GM18519 (cell line): ENCODE data around the gene CUX1.

Experiments
- ATAC-seq: cut with Tn5 transposase; IDR thresholded peaks from one replicate; pipeline ENCODE4 v1.9.1; 2021; ENCODE audit warnings: mild to moderate bottlenecking, moderate library complexity; ENCODE audit not compliant: unreplicated experiment, low FRiP score

CUX1 gene

DNA sequence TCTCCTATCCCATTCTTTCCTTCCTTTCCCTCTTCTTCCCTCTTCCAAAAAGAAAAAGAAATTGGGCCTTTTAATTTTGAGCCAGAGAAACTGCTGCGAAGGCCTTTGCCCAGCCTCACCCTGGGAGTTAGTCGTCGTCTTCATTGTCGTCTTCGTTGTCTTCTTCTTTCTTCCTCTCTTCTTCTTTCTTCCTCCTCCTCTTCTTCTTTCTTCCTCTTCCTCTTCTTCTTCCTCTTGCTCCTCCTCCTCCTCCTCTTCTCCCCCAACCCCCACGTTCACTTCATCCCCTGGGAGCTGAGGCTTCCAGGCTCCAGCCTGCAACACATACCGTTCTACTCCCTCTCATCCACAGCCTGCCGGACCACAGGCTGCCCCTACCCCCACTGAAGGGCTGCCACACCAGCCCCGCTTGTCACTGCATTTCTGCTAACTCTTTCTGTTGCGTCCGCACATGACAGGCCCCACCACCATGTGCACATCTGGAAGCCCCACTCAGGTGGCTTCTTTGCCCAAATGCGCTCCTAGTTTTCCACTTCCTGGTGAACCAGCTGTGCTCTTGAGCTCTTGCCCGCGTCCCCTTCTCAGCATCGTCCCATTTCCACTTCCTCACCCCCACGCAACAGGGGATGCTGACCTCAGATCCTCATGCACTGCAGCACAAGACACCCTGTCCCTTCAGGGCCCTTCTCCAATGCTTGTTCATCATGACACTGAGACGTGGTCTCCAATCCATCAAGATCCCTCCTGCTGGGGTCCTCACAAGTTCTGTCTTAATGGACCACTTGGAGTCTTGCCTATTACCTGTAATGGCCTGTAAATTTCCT is 374.3 kb downstream of the CUX1 start:
- no peak for ATAC-seq

DNA sequence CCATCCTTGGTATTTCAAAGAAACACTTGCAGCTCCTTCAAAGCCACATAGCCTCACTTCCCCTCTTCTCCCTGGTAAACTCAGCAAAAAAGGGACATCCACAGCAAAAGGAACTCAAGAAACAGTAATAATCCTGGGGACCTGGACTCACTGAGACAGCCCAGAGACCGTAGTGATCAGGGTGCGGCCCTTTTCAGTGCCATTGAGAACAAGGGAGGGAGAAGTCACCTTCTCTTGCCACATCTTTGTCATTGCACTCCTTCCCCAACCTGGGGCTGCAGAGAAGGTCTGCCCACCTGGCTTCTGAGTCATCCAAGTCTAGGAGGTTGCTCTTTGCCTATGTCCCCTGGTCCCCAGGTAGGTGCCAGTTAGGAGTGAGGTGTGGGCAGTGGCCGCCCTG is 375.4 kb downstream of the CUX1 start:
- ATAC-seq, result no peak

DNA sequence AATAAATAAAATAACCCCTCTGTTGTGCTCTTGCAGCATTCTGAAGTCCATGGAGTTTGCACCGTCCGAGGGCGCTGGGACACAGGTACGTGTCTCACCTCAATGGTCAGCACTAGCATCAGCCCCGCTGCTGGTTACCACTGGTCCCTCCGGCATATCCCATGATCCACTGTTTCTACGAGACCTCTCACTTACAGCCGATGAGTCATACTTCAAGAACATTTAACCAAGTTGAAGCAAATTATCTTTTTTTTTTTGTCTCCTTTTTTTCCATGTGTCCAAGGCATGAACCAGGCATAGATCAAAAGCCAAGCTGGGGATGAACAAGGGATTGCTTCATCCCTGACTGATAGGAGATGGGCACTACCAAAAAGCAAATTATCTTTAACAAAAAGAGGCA is 376.4 kb downstream of the CUX1 start:
- ATAC-seq, result no peak

DNA sequence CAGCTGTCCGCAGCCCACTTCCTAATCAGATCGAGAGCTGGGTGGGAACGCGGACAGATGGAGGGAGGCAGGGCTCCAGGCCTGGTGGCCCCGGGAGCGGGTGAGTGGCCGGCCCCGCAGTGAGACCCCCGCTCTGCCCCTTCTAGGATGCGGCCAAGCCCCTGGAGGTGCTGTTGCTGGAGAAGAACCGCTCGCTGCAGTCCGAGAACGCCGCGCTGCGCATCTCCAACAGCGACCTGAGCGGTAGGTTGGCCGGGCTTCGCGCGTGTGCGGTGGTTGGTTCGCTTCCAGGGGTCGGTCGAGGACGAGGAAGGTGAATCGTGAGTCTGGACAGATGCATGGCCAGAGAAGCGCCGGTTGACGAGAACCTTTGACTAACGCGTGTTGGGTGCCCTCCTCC is 377.9 kb downstream of the CUX1 start:
- ATAC-seq, result no peak

DNA sequence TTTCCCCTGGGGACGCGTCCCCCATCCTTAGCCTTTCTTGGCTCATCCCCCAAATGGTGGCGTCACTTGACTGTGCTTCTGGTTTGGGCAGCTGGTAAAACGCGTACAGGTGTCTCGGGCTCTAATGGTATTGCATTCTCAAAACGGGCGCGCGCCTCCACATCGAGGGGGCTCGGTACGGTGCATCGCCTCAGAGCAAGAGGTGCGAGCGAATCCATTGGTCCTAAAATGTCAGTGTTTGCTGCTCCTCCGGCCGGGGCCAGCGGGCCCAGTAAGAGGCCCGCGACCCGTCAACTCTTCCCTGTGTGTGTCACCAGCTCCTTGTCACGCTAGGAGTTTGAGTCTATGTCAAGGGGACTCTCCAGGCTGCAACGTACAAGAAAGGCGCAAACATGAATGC is 378.6 kb downstream of the CUX1 start:
- no peak for ATAC-seq

DNA sequence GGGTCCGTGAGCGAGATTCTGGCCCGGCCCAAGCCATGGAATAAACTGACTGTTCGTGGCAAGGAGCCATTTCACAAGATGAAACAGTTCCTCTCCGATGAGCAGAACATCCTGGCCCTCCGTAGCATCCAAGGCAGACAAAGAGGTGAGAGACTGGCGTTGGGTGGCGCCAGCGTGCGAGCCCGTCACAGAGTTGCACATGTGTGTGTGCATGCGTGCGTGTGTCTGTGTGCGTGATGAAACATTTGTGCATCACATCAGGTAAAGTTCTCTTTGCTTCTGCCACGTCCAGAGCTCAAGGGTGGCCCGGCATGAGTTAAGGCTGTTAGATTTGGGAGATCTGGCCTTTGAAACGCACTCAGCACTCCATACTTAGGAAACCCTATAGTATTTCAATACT is 379.7 kb downstream of the CUX1 start:
- no peak for ATAC-seq

DNA sequence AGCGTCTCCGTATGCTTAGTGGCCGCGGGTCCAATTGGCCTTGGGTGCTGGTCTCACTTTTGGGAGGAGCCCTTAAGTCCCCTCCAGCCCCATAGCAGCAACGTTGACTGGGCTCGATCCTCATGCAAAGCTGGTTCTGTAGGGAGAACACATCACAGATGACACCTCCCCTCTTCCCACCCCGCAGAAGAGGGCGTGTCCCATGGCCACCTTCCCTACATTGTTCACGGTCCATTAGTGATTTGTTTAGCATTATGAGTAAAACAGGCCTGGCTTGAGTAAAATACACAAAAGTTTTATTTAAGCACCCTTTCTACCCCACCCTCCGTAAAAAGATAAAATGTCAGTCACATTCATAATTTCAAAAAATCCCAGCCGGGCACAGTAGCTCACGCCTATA is 380.2 kb downstream of the CUX1 start:
- no peak for ATAC-seq

DNA sequence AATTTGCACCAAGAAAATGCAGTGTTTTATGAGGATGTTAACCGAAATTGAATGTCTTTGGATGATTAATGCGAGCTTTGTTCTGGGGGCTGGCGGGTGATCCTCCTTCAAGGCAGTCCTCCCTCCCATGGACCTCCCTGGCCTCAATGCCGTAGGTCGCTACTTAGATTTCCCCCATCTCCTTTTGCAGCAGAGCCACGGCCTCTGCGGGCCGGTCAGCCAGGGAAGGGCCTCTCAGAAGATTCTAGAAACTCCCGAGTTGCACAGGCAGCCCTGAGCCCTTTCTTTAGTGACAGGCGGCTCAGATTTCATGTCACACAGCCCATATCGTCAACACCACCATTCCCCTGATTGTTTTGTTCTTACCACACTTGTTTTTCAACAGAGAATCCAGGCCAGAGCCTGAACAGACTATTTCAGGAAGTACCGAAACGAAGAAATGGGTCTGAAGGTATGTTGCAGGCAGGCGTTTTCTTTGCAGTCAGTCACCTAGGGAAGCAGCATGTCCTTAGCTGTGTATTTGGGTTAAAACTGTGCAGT is 381.1 kb downstream of the CUX1 start:
- no peak for ATAC-seq

DNA sequence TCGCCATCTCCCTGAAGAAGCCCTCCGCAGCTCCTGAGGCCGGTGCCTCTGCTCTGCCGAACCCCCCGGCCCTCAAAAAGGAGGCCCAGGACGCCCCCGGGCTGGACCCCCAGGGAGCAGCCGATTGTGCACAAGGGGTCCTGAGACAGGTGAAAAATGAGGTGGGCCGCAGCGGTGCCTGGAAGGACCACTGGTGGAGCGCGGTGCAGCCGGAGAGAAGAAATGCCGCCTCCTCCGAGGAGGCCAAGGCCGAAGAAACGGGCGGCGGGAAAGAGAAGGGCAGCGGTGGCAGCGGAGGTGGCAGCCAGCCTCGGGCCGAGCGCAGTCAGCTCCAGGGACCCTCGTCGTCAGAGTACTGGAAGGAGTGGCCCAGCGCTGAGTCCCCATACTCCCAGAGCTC is 384.1 kb downstream of the CUX1 start:
- ATAC-seq, result no peak

DNA sequence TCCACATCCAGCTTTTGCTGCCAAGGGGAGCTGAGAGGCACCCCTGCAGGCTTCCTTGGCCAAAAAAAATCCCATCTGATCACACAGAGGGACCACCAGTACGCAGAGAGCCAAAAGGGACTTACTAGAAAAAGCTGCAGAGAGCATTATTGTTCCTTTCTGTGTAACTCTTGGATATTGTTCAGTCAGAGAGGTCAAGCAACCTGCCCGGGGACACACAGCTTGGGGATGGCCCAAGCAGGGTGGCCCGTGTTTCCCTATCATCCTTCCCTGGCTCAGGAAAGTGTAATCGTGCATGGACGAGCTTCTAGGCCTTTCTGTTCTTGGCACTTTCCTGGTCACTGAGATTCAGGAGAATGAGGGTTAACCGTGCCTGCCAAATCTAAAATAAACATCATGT is 385.1 kb downstream of the CUX1 start:
- no peak for ATAC-seq

DNA sequence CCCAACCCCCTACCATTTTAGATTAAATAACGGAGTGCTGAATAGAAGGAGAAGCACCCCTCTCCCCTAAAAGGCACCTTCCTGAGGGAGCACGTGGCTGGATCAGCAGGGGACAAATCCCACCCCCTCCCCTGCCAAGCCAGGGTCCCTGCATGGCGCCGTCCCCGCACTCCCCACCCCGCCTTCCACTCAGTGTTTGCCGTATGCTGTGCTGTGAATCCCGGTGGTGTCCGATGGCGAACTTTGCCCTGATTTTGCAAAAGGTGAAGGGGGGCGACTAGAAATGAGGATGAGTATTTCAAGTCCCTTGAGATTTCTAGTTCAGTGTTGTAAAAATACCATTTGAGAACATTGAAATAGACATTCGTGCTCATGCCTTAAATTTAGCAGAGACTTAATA is 385.8 kb downstream of the CUX1 start:
- no peak for ATAC-seq

DNA sequence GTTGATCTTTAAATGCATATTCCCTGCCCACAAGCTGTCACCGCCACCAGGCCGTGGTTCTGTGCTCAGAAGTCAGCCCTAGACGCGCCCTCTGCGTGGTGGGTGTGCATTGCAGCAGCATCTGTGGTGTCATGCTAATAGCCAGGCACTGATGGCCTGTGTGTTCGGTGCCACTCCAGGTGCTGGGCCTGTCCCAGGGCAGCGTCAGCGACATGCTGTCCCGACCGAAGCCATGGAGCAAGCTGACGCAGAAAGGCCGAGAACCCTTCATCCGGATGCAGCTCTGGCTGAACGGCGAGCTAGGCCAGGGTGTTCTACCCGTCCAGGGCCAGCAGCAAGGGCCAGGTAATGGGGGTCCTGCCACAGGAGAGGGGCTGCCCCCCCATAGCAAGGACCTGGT is 386.8 kb downstream of the CUX1 start:
- ATAC-seq, result no peak

DNA sequence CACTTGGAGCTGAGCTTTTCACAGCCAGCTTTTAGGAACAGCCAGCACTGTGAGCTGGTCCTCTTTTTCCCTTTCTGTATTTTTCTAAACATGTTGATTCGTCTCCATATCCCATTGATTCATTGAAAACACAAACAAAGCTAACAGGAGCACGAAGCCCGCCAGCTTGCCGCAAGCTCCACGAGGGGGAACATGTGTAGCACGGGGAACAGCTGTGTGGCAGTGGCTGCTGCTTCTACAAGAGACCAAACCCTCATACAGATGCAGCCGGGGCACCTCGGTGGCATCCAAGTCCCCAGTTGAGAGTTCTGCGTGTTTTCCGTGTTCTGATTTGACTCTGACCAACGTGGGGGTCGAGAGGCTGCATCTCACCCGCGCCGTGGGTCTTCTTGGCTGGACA is 388.5 kb downstream of the CUX1 start:
- ATAC-seq, result no peak

DNA sequence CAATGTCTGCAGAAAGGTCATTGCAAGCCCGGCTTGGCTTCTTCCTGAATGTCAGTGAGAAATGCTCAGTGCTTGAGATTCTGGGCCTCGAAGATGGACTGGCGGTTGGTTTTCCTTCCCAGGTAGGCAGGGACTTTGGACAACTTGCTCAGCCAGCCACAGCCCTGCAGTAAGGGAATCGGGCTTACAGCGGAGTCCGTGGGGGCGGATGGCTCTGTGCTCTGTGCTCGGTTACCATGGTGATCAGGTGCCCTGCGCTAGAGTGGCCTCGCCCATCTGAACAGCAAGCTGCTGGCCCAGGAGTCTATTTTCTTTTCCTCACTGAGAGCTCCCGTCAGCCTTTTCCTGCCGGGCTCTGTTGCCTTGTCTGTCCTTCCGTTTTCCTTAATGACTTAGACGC is 391.4 kb downstream of the CUX1 start:
- no peak for ATAC-seq

DNA sequence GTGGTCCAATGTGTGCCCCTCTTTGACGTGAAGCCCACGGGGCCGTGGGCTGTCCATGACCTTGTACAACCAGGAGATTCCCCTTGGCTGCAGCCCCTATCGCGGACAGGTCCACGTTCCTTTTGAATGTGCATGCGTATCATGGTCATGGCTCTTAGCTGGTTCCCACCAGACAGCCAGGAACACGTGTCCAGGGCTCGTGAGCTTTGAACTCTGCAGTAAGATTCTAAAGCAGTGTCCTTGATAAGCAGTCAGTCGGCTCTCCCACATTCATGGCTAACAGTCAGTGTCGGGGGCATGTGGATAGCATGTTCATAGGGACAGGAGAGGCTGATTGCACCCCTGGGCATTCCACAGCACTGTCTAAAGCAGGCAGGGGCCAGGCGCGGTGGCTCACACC is 393.4 kb downstream of the CUX1 start:
- no peak for ATAC-seq

DNA sequence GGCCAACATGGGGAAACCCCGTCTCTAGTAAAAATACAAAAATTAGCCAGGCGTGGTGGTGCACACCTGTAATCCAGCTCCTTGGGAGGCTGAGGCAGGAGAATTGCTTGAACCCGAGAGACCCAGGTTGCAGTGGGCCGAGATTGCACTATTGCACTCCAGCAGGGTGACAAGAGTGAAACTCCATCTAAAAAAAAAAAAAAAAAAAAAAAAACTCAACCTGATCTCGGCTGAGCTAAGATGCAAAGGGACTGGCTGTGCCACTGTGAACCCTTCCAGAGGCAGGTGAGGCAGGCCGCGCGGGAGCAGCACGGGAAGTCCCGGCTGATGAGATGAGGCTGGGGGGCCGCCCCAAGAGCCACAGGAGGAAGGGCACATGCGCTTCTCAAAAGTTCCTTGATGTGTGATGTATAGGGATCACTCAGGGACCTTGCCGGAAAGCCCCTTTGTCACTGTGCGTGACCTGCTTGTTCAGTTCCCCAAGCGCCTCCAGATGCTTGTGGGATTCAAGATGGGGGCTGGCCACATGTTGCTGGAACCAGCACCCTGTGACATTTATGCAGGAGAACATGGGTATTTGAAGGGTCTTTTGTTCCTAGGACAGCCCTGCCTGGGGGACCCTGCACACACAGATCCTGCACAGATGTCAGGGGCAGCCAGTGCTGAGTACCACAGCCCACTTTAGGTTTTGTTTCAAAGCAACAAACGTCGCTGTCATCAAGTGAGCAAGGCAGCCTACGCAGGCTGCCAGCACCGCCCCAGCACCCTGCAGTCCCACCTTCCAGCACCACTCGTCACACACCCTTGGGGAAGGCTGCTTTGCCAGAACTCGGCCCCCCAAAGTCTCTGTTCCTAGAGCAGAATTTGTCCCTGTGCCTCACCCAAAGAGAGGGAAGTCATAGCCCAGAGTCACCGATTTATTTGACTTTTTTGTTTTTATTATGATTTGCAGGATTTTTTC is 394.4 kb downstream of the CUX1 start:
- ATAC-seq, result no peak

DNA sequence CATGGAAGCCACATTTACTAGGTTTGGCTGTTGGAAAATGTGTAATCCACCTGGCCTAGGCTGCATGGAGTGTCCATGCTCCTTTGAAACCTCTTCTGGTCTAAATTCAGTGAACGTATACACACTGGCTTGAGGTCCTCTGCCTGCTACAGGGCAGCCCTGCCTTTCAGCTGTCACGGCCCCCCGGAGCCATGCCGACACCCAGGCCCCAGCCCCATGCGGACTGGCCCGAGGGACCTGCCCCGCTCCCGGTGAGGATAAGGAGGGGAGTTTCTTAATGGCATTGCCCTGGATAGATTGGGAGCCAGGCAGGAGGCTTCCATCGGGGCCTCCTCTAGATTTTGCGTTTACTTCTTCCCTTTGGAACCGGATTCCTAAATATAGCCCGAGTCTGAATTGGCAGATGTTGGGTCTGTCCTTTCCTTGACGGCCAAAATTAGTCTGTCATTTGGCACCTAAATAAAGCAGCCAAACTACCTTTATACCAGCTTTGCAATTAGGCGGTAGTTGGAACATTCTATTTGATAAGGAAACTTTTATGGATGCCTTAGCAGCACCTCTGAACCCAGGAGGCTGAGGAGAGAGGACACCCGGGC is 397.1 kb downstream of the CUX1 start:
- ATAC-seq, result no peak

DNA sequence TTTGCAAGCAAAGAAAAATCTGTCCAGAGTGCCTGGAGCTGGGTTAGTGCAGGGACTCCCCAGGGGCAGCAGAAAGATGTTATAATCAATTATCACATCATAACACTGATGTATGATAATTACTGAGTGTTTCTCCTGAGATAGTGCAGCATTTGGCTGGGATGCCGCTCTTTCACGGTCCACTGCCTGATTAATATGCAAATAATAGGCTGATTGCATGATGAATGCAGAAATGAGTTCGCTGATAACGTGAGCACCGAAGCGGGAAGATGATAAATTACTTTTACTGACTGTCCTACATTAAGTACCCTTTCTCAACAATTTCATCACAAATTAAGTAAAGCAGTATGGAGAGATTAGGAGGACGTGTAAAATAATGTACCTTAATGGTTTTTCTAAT is 397.8 kb downstream of the CUX1 start:
- no peak for ATAC-seq

DNA sequence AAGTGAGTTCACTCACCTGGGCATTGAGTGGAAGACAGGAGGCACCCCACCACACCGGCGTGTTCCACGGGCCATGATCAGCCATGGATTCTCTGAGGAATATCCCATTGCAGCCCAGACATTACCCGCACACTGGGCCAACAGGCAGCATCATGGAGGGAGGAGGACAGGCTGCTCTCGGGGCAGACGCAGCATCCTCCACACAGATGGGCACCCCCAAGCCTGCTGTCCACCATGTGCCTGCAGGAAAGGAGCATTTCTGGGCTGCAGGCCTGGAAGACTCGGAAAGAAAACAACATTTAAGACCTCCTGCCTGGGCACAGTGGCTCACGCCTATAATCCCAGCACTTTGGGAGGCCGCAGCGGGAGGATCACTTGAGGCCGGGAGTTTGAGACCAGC is 398.3 kb downstream of the CUX1 start:
- ATAC-seq, result no peak

DNA sequence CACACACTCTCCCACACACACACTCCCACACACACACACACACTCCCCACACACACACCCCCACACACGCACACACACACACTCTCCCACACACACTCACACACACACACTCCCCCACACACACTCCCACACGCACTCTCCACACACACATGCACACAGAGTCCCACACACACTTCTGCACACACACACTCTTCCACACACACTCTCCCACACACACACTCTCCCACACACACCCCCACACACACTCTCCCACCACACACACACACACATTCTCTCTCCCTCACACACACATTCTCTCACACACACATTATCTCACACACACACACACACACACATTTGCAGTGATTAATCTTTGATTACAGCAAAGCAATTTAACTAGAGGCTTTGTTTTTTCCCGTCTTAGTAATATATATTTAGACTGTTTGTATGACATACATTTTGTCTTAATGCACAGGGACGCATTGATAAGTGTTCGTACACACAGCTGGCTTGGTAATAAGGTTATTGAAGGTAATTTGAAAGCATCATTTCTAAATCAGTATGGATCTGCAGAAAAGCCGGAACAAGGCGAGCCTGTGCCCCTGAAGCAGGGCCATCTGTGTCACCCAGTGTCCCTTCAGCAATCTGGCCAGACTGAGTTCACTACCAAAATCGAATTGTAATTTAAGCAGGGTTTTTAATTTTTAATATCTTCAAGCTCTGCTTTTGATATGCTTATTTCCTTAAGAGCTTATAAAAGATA is 399.3 kb downstream of the CUX1 start:
- ATAC-seq, result no peak
